Activated T-cell treated with anti-CD3 and anti-CD28 coated beads for 4 hours (primary cell): ENCODE results near the gene SEC24A.
"Not testable (repeated sequence)": the region's sequence is repeated elsewhere in the genome, so short reads cannot be mapped to it uniquely, and the experiment has no call there.

Experiments
- DNase-seq: peaks from one replicate; pipeline ENCODE4 v3.0.0-alpha.2; 2020

SEC24A gene

GRCh38 chr5:134648425-134649162 lies at the start of gene SEC24A:
TSS of gene SEC24A (plus strand) at chr5:134648785. CDS start at chr5:134649077, 292 bp downstream.
- DNase-seq, result peak; percentile 75

DNA sequence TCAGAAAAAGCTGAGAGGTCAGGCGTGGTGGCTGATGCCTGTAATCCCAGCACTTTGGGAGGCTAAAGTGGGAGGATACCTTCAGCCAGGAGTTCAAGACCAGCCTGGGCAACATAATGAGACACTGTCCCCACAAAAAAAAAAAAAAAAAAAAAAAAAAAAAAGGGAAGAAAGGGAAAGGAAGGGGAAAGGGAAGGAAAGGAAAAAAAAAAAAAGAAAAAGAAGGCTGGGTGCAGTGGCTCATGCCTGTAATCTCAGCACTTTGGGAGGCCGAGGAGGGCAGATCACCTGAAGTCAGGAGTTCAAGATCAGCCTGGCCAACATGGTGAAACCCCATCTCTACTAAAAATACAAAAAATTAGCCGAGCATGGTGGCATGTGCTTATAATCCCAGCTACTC lies 48.8 kb upstream of the SEC24A start:
- not testable (repeated sequence) for DNase-seq

DNA sequence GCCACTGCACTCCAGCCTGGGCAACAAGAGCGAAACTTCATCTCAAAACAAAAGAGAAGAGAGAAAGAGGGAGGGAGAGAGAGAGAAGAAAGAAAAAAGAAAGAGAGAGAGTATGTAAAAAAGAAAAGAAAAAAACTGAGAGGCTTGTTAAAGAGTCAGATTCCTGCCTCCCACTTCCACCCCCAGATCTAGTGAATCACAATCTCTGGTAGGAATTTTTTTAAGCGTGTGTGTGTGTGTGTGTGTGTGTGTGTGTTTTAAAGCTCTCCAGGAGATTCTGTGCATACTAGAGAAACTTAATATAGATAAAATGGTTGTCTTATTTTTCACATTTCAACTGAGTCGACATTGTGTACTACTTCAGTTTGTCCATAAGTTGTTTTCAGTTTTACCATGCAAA lies 48.0 kb upstream of the SEC24A start:
- DNase-seq, result no peak

- DNase-seq, result no peak
Observed at GRCh38 chr5:134603059-134603458, 45.5 kb upstream of the SEC24A start.

- no peak for DNase-seq
Observed at GRCh38 chr5:134604908-134605307, 43.7 kb upstream of the SEC24A start.

DNA sequence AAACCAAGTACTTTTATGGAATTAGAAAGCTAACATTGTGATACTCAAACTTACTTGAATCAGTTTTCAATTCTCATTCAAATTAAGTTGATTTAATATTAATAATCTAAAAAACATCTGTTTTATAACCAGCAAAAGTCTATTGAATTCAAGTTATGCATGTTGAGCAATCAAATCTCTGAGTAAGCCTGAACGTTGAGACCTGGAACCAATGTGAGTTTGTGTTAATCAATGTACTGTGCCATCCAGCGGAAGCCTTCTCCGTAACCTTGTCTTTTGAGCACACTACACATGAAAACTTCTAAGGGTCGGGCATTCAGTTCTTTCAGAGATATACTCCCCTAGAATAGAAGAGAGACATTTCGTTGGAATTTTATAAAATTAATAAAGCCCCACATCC lies 41.9 kb upstream of the SEC24A start:
- no peak for DNase-seq

GRCh38 chr5:134608555-134608954 lies 40.0 kb upstream of the SEC24A start:
- DNase-seq, result no peak

DNA sequence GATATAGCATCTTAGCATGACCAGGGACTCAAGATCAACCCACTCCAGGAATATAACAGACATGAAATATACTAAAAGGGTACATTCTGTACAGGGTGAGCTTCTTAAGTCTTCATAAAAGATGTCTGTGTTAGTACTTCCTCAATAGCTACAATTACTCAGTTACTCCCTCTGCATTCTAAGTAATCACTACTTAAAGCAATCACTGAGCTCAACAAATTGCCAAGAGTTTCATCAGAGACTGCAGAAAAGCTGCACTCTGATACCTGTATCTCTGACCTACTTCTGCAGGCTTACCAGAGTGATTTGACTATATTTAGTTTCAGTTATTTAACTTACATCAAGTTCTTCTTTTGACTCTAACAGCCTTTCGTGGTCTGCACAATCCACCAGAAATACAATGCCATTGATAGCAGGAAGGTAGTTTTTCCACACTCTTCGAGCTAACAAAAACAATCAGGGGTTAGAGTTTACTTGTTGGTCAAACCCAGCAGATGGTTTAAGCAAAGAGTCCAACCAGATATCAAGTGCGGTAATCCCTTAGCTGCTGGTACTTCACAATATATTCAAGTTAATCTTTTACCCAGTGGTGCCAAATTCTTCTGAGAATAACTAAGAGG lies 39.2 kb upstream of the SEC24A start:
- no peak for DNase-seq

GRCh38 chr5:134610725-134611124 lies 37.9 kb upstream of the SEC24A start:
- DNase-seq, result no peak

- DNase-seq, result no peak
Observed at GRCh38 chr5:134611515-134611914, 37.1 kb upstream of the SEC24A start.

DNA sequence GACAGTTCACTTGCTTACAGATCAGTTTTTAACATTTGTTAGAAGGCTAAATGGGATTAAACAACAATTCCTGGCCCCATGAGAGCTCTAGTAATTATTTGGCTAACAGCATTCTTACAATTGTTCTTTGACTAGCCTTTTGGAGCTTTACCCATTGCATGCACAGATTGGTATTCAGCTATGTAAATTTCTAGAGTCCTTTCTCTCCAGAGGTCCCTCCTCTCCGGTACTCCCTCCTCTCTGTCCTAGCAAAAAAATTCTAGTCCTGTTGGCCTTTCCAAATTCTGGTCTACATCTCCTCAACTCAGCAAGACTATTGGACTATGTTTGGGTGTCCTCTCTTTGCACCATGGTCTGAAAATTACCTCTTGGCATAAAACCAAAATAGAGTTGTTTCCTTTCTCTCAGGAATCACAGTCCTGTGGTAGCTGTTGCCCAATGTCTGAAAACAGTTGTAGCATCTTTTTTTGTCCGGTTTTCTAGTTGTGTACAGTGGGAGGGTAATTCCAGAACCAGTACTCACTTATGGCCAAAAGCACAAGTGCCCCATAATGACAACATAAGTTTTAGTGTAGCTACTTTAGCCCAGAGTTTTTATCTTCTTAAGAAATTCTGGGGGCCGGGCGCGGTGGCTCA lies 34.0 kb upstream of the SEC24A start:
- no peak for DNase-seq

DNA sequence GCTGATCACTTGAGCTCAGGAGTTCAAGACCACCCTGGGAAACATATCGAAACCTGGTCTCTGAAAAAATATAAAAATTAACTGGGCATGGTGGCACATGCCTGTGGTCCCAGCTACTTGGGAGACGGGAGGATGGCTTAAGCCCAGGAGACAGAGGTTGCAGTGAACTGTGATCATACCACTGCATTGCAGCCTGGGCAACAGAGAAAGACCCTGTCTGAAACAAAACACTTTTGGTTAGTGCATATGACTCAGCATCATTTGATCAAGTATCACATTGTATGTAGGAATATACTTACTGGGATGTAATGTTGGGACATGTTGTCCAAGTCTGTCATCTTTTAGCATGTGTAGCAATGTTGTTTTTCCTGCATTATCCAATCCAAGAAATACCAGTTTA lies 28.0 kb upstream of the SEC24A start:
- DNase-seq, result no peak

- DNase-seq, result no peak
Observed at GRCh38 chr5:134625559-134625958, 23.0 kb upstream of the SEC24A start.

DNA sequence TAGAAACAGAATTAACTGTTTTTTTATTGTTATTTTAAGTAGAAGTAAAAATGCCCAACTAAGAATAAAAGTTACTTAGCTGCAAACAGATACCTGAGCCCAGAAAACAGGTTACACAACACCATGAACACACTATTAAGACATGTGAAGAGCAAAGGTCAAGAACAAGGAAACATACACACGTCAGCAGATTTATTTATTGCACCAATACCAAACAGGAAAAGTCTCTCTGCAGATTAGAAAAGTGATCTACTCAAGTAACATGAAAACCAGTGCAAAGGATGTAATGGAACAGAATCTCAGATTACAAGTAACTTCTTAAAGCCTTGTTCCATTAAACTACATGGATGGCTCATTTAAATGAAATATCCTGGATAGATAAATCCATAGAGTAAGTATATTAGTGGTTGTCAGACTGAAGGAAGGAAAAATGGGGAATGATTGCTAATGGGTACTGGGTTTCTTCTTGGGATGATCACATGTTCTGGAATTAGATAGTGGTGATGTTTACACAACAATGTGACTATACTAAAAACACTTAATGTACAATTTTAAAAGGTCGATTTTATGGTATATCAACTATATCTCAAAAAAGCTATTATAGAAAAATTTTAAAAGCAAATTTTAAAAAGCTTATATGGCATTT lies 22.1 kb upstream of the SEC24A start:
- DNase-seq, result no peak

GRCh38 chr5:134634227-134634626 lies 14.4 kb upstream of the SEC24A start:
- DNase-seq, result no peak

GRCh38 chr5:134635366-134635765 lies 13.2 kb upstream of the SEC24A start:
- not testable (repeated sequence) for DNase-seq

GRCh38 chr5:134637116-134637721 lies 11.4 kb upstream of the SEC24A start:
- no peak for DNase-seq

- DNase-seq, result no peak
Observed at GRCh38 chr5:134638760-134639201, 9.8 kb upstream of the SEC24A start.

- no peak for DNase-seq
Observed at GRCh38 chr5:134642931-134643530, 5.6 kb upstream of the SEC24A start.

GRCh38 chr5:134647750-134648424 lies 698 bp upstream of the SEC24A start:
- peak; percentile 7 for DNase-seq

GRCh38 chr5:134649163-134649835 lies 714 bp downstream of the SEC24A start:
- no peak for DNase-seq

GRCh38 chr5:134650660-134651059 lies 2.1 kb downstream of the SEC24A start:
- DNase-seq, result not testable (repeated sequence)
